CD4-positive, alpha-beta T cell treated with Interleukin-17A for 4 hours (primary cell): ENCODE measurements around the gene VPS52.
A peak's percentile ranks its signal among the peaks of the same experiment; 100 is the strongest.

Source experiments
- DNase-seq: peaks from one replicate; pipeline ENCODE4 v3.0.0-alpha.2; 2020; ENCODE audit warnings: mixed read lengths

Gene VPS52, protein sequence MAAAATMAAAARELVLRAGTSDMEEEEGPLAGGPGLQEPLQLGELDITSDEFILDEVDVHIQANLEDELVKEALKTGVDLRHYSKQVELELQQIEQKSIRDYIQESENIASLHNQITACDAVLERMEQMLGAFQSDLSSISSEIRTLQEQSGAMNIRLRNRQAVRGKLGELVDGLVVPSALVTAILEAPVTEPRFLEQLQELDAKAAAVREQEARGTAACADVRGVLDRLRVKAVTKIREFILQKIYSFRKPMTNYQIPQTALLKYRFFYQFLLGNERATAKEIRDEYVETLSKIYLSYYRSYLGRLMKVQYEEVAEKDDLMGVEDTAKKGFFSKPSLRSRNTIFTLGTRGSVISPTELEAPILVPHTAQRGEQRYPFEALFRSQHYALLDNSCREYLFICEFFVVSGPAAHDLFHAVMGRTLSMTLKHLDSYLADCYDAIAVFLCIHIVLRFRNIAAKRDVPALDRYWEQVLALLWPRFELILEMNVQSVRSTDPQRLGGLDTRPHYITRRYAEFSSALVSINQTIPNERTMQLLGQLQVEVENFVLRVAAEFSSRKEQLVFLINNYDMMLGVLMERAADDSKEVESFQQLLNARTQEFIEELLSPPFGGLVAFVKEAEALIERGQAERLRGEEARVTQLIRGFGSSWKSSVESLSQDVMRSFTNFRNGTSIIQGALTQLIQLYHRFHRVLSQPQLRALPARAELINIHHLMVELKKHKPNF

GRCh38 chr6:33271468-33272274, at the start of gene VPS52, which contains the start of gene RPS18:
Gene VPS52, minus strand, starts transcription at chr6:33271876. Its CDS starts 201 bp downstream, at chr6:33271675.
Gene RPS18, plus strand, starts transcription at chr6:33272075. Its CDS starts 45 bp downstream, at chr6:33272120.
- DNase-seq: peak; percentile 91

GRCh38 chr6:33321227-33321626, 49.6 kb upstream of the VPS52 start:
- no peak for DNase-seq

- no peak for DNase-seq
Measured at GRCh38 chr6:33320315-33321181, 48.9 kb upstream of the VPS52 start.

GRCh38 chr6:33319939-33320314, 48.3 kb upstream of the VPS52 start:
- DNase-seq: no peak

GRCh38 chr6:33318426-33319073, 46.9 kb upstream of the VPS52 start:
- no peak for DNase-seq

GRCh38 chr6:33317669-33318425, 46.2 kb upstream of the VPS52 start, which contains the start of gene ZBTB22:
Gene ZBTB22, minus strand, starts transcription at chr6:33317744. Its CDS starts 828 bp downstream, at chr6:33316916.
- DNase-seq: peak; percentile 99

DNA sequence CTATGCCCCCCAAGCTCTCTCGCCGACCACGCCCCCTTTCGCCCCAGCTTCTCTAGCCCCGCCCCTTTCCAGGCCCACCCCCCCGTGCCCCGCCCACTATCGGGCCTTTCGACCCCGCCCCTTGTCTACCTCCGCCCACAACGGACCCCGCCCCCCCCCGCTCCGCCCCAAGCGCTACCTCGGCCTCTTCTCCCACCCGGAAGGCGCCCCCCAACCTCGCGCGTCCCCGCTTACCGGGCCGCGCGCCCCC, 45.7 kb upstream of the VPS52 start:
- DNase-seq: no peak

- no peak for DNase-seq
Measured at GRCh38 chr6:33316603-33317418, 45.1 kb upstream of the VPS52 start.

DNA sequence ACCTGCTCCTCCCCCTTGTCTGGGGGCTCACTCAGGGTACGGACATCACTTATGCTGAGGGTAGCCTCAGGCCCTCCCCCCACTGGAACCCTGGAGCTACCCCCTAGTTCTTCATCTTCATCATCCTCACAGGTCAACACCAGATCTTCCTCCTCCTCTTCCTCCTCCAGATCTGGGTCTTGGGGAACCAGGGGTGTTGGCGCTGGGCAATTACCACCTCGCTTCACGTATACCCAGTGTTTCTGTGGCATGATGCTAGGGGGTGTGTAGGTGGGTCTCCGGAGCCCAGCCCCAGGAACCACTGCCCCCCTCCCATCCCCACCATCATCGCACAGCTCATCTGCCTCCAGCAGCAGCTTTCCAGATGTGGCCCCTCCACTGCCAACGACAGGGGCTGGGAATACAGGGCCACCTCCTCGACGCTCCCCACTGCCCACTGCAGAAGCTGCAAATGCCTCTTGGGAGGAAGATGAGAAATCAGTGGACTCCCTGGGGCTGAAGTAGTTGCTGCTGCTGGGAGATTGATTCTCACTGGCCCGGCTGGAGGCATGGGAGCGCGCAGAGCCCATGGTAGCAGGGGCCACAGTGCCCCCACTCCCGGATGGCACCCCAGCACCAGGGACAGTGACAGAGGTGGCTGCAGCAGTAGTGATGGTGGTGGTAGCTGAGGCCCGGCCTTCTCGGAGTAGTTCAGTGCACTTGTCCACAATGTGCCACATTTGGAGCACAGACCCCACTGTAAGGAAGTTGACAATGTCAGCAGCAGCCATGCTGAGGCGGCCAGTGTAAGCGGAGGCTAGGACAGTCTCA, 44.3 kb upstream of the VPS52 start:
- no peak for DNase-seq

GRCh38 chr6:33314943-33315792, 43.5 kb upstream of the VPS52 start:
- no peak for DNase-seq

DNA sequence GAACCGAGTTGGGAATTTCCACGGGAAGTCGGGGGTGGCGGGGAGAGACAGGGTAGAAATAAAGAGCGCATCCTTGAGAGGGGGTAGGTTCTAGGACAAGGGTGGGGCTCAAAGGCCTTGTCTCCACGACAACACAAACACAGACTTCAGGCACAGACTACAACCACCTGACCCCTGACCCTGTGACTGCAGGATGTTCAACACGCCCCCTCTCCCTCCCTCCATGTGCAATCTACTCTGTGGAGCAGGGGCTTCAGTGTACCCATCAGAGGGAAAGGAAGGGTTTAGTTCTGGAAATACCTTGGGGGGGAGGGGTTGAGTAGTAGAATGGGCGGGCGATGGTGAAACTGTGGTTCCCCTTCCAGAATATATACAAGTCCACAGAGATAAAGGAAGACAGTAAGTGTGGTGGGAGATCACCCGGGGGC, 42.9 kb upstream of the VPS52 start:
- DNase-seq: peak; percentile 63

DNA sequence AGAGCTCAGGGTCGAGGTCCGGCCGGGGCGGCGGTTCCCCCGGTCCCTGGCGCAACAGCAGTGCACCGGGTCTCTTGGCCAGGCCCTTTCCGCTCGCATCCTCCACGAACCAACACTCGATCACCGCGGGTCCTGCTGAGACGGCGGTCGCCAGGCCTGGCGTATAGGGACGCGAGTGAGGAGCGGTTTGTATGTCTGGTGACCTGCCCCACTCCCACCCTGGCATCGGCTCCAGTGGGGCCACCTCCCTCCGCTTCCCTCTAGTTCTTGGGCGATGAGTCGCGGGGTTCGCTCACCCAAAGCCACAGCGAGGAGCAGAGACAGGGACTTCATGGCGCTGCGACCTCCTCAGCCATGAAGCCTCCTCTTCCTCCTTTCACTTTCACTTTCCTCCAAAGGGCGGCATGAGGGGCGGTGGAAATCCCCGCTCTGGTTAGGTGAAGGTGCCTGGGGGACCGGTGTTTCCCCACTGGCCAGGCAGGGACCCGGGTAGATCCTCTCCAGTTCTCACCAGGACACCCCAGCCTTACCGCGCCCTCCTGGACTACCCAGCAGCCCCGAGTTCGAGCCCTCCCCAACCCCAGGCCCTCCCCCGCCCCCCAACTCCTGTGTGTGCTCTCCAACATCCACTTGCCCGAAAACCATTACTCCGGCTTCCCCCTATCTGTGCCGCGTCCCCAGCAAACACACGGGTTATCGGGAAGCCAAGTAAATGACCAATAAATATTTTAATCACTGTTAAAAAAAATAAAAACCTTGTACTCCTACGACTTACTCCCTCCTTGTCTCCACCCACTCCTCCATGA, 42.2 kb upstream of the VPS52 start, which contains the start of gene TAPBP:
Gene TAPBP (minus strand): TSS at position 370 of the 806 bp plus-strand sequence. CDS start 37 bp downstream, at position 333.
- DNase-seq: peak; percentile 75

GRCh38 chr6:33313105-33313708, 41.5 kb upstream of the VPS52 start:
- peak; percentile 55 for DNase-seq

DNA sequence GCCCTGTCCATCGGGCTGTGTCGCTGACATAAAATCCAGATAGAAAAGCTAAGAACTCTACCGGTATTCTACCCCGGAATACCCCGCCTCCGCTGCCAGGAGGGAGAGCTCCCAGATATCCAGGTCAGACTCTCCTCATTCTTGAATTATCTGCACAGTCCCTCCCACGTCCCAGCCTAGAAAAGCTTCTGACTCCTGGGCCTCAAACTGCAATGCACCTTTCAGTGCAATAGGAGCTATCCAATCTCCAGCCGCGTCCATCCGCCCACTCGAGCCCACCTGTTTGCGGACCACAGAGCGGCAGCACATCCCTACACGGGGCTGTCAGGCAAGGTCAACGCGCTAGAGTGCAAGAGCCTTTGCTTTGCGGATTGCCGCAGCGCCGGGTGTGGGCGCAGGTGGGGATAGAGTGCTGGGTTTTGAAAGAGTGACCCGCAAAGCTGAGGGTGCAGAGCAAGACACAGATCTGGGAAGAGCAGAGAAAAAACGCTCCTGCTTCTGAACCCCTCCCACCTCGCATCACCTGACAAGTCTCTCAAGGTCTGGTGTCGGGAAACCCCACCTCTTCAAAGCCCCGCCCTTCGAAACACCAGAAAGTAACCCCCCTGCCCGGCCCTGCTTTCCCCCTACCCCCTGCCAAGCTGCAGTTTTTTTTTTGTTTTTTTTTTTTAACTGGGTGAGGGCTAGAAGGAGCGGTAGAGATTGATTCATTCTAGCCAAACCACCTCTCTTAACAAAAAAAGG, 40.9 kb upstream of the VPS52 start:
- DNase-seq: peak; percentile 90

- DNase-seq: no peak
Measured at GRCh38 chr6:33306356-33306755, 34.7 kb upstream of the VPS52 start.

- DNase-seq: no peak
Measured at GRCh38 chr6:33305052-33305451, 33.4 kb upstream of the VPS52 start.
